Right renal pelvis (tissue), 4 donors: ENCODE results near the gene CCDC171. TPM values are rescaled to one million over a fixed set of nuclear protein-coding genes. Genes with fewer than 3 reads are reported as not detected.
"Not testable (repeated sequence)": the region's sequence is repeated elsewhere in the genome, so short reads cannot be mapped to it uniquely, and the experiment has no call there.

ENCODE experiments used
- DNase-seq, 4 donors: peaks; one replicate each; pipeline ENCODE4 v3.0.0-alpha.2; 2013; ENCODE audit warnings: low read depth in 4 of 4, low spot score in 3 of 4, missing footprints in 1 of 4
- polyA plus RNA-seq, 4 donors: library from polyadenylated mRNA; unstranded; fragments of 120-200 nt; gene quantifications; one replicate each; pipeline ENCODE4 v1.2.1, GENCODE V29; 2013; ENCODE audit not compliant: insufficient read length in 4 of 4

The CCDC171 gene
- polyA plus RNA-seq, 4 donors, result 4.4 to 6.2 (median 5.0) TPM

DNA sequence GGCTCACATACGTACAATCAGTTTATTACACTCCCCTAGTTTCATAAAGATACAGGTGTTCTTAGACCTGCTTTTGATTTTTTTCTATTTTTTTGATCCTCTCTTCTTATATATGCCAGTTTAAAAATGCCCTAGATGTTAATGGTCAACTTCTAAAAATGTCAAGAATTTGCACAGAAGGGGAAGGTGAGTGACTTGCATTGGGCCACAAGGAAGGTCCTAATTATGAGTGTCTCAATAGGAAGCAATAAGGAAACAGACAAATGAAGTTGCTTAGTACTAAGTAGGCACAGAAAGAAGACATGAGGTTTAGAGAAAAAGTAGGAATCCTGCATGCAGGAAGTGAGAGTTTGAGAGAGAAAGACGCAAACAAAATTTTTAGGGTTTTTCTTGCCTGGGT, 3.2 kb upstream of the CCDC171 start:
- DNase-seq, result no peak

DNA sequence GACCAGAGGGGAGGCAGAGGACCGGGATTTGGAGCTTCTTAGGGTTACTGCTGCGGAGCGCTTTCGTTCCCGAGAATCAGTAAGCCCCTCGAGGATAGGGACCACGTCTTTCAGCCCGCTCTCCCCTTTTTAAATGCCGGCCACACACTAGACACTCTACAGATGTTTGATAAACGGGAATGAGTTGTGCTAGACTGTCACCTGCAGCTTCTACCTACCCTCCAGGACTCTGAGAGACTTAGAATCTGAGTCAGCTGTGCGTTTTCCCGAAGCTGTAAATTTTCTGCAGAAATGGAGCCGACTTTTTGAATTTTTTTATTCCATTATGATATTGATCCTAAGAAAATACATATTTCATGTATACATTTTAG, 670 bp downstream of the CCDC171 start:
- DNase-seq, result no peak

DNA sequence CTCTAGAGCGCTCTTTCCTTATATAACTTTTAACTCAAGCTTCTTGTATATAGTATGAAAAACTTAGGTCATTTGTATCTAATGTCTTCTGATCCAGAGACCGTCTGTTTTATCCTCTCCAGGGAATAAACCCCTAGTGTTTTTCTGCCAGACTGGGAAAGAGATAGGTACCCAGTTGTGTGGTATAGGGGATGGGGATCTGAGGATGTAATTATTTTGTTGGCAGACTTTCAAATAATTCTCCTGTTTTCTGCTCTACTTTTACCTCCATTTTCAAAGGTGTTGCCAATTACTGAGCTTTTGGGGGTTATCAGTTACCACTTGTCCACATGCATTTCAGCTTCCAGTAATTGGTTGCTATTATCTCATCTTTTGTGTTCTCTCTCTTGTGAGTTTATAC, 17.9 kb downstream of the CCDC171 start:
- no peak for DNase-seq

DNA sequence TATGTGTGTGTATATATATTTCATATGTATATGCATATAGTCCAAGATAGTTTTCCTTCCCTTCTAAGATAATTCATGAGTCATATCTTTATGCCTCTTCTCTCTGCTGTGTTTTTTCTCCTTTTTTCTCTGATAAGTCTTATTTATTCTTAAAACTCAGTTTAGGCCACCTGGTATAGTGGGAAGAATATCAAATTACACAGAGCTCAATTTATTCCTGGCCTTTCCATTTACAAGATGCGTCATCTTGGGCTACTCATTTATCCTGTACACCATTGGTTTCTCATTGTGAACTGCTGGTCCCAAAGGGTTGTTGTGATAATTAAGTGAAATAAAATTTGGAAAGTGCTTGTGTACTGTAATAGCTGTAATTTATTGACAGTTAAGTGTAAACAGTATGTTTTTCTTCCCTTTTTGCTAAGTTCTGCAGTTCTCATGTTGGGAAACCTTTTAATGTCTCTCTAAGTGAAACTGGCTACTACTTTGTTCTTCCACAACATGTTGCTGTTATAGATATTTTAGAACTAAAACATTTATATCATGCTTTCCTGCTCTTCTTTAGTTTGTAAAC, 19.4 kb downstream of the CCDC171 start:
- DNase-seq, result no peak

DNA sequence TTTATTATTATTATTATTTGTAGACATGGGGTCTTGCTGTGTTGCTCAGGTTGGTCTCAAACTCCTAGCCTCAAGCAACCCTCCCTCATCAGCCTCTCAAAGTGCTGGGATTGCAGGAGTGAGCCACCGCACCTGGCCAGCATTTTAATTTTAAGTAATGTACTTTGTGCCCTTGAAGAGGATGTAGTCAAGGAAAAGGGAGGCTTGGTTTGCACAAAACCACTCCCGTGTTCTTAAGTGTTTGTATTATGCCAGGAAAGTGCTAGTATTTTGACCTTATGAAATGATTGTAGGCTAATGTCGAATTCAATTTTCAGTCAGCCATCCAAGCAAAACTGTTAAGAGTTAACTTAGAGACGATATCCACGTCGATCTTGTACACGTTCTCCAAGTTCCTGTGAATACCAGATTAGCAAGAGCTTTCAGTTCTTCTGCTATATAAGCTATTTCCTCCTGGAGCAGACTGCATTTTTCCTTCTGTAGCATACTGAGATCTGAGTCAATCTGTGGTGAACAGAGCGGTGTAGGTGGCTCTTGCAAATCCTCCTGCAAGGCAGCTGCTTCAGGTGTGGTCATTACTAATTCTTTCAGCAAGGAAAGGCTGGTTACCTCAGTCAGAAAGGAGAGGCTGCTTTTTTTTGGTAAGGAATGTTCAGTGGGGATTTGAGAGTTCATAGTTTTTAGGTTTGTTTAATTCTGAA, 23.7 kb downstream of the CCDC171 start:
- DNase-seq, result no peak

DNA sequence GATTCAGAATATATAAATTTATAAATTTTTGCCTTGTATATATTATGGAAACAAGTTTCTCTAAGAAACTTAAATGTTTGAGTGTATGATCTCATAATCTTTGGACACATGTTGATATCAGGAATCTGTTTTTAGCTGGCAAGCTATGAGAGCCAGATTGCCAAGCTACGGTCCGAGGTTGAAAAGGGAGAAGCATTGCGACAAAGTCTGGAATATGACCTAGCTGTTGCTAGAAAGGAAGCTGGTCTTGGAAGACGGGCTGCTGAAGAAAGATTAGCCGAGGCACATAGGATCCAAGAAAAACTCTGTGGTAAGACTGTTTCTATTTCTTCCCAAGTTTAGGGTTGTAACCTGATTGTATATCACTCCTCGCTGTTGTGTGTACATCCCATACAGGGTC, 25.9 kb downstream of the CCDC171 start:
- DNase-seq, result no peak

DNA sequence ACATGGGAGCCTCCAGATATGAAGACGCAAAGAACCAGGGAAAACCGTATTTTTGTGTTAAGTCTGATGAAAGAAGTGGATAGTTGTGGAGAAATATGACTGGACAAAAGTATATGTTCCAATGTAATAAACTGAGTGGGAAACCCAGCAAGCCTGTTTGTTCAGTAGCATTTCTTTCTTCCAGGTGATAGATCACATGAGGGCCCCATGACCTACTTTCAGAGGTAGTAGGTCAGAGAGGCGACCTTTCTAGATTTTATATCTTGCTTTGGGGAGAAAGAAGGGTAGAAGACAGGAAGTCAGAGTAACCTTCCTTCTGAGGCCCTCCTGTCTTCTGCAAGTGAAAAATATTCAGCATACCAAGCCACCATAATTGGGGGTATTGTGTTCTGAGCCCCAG, 31.5 kb downstream of the CCDC171 start:
- DNase-seq, result no peak

DNA sequence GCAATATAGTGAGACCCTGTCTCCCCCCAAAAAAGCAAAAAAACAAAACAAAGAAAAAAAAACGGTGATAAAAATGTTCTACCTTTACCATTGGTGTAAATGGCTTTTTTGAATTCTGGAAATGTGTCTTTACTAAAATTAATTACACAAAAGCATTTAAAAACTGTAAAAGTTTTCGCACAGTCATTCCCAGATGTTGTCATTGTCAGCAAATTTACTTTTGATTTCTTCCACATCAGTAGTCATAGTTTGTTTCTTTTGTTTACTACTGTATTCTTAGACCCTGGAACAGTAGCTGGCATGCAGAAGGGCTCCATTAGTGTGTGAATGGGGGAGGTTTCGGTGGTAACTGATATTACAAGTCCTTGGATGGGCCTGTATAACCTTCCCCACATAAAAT, 39.5 kb downstream of the CCDC171 start:
- no peak for DNase-seq

DNA sequence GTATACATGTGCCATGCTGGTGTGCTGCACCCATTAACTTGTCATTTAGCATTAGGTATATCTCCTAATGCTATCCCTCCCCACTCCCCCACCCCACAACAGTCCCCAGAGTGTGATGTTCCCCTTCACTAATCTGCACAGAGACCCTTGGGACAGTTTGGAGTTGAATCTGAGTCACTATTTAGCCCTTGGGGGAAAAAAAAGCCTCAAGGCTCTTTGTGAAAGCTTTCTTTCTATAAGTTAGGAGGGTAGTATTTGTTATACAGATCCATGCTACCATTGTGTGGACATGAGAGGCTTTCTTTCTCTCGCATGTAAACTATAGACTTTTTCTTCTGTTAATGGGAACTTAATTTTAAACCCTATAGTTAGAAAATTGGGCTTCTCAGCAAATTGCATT, 40.1 kb downstream of the CCDC171 start:
- DNase-seq, result not testable (repeated sequence)

DNA sequence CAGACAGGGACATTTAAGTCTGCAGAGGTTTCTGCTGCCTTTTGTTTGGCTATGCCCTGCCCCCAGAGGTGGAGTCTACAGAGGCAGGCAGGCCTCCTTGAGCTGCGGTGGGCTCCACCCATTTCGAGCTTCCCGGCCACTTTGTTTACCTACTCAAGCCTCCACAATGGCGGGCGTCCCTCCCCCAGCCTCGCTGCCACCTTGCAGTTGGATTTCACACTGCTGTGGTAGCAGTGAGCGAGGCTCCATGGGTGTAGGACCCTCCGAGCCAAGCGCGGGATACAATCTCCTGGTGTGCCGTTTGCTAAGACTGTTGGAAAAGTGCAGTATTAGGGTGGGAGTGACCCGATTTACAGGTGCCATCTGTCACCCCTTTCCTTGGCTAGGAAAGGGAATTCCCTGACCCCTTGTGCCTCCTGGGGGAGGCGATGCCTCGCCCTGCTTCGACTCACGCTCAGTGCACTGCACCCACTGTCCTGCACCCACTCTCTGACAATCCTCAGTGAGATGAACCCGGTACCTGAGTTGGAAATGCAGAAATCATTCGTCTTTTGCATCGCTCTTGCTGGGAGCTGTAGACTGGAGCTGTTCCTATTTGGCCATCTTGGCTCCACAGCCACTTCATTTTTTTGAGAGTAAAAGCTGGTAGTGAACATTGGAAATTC, 48.0 kb downstream of the CCDC171 start:
- DNase-seq, result not testable (repeated sequence)

DNA sequence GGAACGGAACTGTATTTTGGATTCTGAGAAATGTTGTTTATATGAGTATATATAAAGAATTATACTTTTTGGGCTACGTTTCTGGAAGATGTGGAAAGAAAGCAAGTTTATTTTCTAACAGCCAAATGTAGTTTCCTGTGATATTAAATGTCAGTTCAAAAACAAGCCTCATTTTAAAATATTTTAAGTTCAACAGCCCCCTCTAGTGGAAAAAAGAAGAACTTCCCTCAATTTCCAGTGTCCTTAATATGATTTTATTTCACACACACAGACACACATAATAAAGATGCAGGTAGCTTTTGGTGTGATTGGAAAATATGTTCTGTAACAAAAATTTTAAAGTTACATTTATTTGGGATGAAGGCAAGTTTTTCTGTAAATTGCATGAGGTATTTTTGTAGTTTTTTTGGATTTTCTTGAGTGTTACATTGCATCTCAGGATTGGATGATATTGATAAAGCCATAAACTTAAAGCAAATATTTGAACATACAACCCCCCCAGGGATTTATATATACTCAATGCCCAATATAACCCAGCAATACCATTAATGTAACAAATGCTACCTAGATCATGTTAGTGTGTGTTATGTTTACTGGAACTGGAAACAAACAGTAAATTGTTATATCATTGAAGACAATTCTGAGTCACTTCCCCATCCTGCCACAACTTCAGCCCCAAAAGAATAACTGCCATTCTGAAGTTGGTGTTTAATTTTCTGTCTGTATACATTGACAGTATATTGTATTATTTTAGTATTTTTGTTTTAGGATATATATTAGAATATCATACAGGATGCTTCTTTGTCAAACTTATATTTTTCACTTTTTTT, 54.0 kb downstream of the CCDC171 start:
- peak; percentile 27 to 39 (median 30) for DNase-seq

DNA sequence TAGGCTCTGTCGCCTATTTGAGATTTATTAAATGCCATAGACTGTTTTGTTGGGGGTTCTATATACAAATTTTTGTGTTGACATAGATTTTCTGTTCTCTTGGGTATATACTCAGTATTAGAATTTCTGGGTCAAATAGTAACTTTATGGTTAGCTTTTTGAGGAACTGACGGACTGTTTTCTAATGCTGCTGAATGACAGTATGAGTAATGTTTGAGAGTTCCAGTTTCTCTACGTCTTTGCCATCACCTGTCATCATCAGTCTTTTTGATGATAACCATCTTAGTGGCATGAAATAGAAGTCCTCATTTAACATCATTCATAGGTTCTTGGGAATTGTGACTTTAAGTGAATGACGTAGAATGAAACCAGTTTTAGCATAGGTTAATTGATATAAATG, 60.1 kb downstream of the CCDC171 start:
- no peak for DNase-seq

DNA sequence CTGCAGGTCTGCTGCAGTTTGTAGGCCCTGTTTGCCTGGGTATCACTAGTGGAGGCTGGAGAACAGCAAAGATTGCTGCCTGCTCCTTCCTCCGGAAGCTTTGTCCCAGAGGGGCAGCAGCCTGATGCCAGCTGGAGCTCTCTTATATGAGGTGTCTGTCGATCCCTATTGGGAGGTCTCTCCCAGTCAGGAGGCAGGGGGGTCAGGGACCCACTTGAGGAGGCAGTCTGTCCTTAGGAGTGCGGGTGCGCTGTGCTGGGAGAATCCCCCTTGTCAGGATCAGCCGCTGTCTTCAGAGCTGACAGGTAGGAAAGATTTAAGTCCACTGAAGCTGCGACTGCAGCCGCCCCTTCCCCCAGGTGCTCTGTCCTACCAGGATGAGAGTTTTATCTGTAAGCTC, 64.9 kb downstream of the CCDC171 start:
- DNase-seq, result no peak

DNA sequence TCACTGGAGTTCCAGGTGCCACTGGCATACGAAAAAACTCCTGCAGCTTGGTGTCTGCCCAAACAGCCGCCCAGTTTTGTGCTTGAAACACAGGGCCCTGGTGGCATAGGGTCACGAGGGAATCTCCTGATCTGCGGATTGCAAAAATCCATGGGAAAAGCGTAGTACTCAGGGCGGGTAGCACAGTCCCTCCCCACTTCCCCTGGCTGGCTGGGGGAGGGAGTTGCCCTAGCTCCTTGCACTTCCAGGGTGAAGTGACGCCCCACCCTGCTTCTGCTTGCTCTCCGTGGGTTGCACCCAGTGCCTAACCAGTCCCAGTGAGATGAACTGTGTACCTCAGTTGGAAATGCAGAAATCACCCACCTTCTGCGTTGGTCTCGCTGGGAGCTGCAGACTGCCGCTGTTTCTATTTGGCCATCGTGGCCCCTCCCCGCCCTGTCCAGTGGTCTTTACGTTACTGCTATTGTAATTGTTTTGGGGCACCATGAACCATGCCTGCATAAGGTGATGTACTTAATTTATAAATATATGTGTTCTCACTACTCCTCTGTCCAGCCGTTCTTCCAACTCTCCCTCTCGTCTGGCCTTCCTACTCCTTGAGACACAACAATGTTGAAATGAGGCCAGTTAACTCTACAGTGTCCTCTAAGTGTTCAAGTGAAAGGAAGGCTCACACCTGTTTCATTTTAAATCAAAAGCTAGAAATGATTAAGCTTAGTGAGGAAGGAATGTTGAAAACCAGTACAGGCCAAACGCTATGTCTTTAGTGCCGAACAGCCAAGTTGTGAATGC, 65.9 kb downstream of the CCDC171 start:
- no peak for DNase-seq

DNA sequence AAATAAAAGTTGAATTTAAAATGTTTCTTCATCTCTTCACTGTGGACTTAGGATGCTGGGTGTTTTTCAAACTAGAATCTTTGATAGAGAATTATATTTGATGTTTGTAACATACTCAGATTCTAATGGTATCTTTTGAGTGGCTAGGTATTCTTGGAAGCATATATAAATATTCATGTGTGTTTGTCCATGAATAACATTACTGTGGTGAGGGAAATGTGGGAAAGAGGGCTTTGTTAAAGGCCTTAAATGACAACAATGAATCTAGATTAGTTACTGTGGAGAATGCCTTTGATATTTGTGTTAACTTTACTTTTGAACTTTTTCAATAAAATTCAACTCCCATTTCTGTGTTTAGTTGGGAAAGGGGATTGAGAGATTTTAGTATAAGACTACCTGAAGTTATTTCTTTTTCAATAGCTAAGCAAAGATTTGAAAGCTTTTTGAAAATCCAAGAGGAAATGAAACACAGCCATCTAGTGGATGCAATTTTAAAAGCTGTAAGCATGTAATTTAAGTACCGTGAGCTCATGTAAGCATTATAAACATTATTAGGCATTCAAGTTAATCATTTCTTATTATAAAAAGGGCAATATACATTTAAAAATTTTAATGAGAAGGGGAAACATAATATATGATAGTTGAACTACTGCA, 69.6 kb downstream of the CCDC171 start:
- peak in 2 of 4 donors; percentile 8 to 47 for DNase-seq

DNA sequence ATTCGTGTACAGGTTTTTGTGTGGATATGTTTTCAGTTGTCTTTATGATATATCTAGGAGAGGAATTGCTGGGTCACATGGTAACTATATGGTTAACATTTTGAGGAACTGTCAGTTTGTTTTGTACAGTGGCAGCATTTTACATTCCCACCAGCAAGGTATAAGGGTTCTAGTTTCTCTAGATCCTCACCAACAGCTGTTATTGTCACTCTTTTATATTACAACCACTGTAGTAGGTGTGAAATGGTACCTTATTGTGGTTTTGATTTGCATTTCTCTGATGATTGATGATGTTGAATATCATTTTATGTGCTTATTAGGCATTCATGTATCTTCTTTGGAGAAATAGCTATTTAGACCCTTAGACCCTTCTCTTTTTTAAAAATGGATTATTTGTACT, 82.9 kb downstream of the CCDC171 start:
- no peak for DNase-seq

DNA sequence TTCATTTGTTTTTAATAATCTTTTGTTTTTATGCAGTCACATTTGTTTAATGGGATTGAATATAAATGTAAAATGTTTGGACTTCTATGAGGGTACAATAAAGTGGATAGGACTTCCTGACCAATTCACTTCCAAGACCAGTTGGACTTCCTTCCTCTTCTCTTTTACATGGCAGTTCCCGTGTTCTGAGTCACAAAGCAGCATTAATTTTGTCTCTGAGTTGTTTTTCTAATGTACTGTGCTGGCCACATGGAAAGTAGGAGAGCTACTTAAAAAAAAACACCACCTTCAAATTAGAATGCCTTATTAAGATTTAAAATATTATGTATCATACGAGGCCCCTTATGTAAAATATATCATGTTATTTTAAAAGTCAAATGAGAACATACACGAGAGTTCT, 87.3 kb downstream of the CCDC171 start:
- no peak for DNase-seq

DNA sequence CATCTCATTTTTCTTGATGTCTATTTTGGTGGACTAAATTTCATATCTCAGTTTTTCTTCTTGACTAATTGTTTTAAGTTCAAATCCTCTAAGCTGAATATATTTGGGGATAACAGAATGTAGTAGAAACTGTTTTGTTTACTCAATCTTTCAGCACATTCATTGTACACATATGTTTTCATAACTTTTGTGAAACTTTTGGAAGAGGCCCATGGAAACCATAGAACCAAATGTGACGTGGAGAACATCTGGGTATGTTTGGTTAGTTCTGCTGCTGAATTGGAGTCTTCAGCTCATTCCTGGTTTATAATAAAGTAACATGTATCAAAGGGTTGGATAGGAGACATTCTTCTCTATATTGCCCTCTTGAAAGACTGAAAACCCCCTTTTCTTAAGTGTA, 88.4 kb downstream of the CCDC171 start:
- no peak for DNase-seq

DNA sequence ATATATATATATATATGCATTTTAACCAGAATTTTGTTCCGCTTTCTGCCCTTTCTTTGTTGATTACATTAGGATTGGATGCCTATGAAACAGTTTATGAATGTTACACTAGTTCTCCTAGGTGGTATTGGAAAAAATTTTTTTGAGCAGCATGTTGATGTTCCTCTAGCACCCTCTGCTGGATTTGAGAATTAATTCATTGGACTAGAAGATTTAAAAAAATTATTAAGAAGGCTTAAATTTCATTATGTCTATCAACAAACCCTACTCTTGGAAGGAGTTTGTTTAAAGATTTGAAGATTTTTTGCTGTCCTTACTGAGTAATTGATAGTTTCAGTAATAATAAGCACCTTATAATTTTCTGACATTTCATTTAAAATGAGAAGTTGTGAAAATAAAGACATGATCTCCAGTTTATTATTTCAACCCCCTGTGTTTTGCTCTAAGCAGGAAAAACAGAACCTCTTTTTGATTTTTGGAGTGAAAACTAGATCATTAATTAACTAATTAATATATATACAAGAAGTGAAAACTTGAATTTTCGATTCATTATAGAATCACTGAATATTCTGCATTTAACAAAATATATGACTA, 89.6 kb downstream of the CCDC171 start:
- peak in 1 of 4 donors; percentile 12 for DNase-seq

DNA sequence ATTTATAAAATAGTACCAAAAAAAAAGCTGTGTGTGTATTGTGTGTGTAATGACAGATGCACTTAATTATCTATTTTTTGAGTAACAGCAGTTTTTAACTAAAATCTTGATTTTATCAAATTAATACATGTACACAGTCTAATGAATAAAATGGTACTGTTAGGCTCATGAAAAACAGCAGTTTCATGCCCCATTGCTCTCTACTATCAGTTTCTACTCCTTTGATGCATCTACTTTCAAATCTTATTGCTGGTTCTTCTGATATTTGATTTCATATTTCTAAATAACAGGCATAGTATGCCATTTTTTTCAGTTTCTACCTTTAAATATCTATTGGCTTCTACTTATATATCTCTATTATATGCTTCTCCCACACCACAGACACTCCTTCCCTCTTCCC, 117.4 kb downstream of the CCDC171 start:
- DNase-seq, result no peak
